NCI-H1417 treated with DMSO at 0.1 percent for 48 hours (cell line): ENCODE measurements around the gene KCTD3.

Experiments
- DNase-seq: peaks from one replicate; lab custom pipeline; 2025; lab: John Stamatoyannopoulos, UW

KCTD3 gene

DNA sequence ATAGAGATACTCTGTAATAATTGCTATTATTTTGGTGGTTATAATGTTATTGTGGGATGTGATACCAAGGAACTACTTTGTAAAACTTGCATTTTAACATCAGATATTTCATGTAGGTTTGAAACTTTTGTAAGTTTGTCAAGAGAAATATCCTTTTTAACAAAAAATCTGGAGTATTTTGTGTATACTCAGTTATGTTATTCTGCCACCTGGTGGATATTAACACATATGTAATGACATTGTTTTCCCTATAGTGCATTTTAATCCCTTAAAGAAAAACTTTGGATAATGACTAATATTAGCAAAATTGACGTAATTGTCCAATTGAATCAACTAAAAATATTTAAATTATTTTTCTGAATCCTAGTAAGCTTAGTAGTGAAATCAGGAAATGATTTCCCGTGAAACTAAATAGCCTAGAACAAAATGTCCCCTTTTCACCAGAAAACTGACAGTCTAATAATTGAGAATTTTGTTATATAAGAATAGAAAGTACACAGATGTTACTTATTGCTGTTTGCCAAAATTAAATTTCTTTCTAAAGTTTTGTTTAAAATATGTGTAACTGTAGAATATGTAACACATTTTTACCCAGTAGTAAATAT, 39.6 kb downstream of the KCTD3 start:
- DNase-seq, result no peak

DNA sequence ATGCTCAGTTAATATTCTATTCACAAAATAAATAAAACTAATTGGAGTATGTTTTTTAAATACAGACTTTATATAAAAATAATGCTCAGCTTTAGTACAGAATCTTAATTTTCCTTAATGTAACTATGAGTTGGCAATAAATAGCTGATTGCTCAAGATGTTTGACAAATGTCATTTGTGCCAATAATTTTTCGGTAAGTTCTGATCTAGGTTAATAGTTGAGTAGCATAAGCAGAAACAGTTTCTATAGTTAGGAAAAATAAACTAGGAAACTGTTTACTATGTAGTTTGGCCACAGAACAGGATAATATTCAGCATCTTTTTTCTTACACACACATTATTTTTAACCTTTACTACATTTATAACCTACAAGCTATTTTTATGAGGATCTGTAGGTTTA, 40.3 kb downstream of the KCTD3 start:
- no peak for DNase-seq

DNA sequence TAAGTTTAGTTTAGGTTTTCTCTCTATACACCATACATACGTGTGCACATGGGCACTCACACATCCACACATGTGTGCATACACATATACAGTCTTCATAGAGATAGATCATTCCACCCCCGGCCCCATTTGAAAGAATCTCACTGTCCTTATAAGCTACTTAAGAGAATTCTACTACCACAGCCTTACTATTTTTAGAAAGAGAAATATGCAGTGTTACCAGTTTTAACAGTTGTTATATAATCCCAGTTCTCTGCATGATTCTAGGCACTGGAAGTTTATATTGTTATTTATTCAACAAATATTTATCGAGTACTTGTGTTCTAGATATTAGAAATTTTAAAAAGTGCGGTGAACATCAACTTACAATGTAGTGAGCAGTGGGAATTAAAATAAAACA, 41.5 kb downstream of the KCTD3 start:
- DNase-seq, result no peak

DNA sequence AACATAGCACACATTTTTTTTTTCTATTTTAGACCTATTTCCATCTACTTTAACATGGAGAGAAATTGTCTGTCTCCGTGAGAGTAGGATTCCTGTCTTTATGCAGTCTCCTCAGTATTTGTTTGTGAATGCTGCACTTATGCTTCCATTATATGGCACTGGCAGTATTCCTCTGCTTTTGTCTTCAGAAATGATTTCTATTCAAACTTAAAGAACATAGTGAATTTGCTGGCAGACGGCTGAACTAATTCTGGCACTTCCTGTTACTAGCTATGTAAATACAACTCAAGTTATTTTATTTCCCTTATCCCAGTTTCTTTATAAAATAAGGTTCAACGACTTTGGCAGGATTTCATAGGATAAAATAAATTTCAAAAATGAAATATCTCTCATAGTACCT, 45.3 kb downstream of the KCTD3 start:
- no peak for DNase-seq

DNA sequence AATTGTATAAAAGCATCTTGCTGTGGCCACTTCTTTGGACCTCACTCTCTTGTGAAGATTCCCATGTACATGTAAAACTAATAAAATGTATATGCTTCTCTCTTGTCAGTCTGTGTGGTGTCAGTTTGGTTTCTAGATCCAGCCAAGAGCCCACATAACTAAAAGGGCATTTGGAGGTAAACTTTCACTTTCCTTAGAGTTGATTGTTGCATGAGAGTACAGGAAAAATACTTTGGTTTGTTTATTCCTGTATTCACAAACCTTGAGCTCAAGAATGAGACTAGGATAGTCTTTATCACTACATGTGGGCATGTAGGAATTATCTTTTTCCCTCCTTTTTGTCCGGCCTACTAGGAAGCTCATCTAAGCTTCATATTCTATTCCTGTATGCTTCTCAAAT, 50.9 kb downstream of the KCTD3 start:
- no peak for DNase-seq

DNA sequence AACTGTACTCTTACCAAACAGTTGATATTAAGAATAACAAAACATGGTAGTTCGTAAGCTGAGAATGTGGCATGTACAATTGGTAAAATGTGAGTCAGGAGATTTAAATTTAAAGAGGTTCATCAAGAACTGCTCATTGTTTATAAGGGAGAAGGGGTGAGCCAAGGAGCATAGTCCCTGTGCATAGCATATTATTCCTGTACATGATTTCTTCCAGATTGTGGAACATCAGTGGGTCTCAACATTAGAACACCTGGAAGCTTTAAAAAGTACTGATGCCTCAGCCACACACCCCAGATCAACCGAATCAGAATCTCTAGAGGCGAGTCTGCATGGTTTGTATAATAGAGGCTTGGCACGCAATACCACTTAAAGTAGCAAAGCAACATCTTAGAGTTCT, 56.1 kb downstream of the KCTD3 start:
- DNase-seq, result no peak

DNA sequence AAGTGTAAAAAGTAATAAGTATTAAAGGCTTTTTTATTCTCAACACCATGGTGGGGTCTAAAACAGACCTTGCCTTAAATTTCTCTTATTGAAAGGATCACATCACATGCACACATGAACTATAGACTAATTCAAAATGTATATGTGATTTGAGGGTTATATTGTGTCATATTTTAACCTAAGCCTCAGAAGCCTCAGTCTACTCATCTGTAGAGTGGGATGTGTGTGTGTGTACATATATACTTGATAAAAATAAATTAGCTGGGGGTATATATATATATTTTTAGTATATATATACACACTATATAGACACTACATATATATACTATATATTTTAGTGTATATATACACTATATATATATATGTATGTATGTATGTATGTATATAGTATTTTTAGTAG, 58.8 kb downstream of the KCTD3 start:
- DNase-seq, result no peak

DNA sequence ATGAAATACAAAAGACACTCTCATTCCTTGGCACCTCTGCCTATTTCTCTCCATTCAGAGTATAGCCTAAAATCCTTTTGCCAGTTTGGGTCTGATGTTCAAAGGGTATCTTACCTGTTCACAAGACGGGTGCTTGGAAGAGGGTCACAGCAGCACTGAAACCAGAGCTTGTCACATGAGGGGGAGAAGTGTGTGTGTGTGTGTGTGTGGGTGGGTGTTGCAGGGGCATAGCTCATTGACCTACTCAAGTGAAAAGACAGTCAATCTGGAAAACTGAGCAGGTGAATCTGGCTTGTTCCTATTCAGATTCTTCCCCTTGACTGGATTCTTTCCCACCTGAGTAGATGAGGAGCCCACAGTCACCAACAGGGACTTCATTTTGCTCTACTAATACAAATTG, 63.9 kb downstream of the KCTD3 start:
- DNase-seq, result no peak

DNA sequence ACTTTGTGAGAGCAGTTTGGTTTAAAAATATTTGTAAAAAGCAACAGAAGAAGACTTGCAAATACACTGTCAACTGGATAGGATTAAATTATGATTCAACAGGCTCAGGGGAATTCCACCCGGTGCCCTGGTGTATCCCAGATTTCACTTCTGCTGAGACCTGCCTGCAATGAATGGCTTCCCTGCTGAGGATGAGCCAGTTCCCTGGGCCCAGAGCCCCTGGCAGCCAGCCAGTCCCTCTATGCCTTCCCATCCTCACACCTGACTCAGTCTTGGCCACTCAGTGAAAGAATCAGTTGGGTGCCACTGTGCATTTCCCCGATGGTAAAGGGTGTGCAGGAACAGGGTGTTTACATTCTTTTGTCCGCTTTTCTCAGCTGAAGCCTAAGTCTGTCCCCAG, 64.4 kb downstream of the KCTD3 start:
- DNase-seq, result peak; percentile 47

DNA sequence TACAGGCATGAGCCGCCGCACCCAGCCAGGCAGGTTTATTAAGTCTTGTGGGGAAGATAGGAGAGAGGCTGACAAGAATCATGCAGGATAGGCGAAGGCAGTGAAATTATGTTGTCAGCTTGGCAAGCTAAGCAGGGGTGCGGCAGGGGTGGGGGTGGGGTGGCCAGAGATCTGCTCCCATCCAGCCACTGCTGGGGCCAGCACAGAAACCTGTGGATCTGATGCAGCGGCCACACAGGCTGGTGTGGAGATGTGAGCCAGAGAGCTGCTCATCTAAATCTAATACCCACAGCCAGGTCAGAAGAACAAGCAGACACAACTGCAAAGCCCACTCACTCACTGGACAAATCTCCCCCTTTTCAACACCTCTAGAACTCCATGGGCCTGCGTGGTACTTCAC, 68.7 kb downstream of the KCTD3 start:
- DNase-seq, result no peak

DNA sequence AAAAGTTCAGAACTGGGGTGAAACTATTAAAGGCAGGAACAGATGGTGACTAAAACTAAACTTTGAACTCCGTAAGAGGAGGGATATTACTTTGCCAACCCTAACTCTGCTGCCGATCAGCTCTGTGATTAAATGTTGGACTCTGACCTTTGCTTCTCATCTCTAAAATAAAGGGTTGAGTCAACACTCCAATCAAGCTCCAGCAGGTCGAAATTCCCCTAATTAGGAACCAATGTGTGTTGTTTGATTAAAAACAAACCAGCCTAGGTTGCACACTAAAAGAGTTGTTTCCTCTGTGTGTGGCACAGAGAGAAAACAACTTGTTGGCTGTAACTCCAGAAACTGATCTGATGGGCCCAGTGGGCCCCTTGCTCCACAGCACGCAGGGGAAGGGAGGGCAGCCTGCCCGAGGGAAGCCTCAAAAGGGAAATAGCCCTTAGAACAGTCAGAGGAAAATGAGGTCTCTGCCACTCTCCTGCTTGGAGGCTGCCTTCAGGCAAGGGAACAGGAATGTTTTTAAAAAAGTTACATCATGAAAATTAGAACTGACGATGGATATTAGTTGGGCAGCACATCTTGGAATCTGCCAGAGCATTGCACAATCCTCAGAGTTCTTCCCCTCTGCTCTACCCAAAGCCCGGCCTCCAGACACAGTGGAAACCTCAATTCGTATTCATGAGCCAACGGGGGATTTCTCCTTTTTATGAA, 69.3 kb downstream of the KCTD3 start:
- no peak for DNase-seq

DNA sequence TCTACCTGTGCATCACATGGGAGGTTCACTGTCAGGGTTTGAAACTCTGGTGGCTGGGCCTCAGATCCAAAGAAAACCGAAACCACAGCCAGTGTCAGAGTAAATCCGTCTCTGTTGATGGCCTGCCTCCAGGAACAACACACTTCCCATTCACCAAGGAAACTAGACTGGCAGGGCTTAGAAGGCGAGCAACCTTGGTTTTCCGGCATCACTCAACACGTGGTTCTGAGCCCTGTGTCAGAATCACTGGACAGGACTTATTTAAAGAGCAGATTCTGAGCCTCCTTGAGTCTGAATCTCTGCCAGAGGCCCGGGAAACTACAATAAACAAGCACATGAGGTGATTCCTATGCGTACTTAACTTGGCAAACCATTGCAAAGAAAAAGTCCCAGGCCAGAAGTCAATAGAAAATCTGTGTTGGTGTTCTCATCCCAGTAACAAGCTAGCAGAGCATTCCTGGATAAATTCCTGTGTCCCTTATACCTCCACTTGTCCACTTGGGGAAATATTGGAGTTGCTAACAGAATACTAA, 70.0 kb downstream of the KCTD3 start:
- DNase-seq, result no peak

DNA sequence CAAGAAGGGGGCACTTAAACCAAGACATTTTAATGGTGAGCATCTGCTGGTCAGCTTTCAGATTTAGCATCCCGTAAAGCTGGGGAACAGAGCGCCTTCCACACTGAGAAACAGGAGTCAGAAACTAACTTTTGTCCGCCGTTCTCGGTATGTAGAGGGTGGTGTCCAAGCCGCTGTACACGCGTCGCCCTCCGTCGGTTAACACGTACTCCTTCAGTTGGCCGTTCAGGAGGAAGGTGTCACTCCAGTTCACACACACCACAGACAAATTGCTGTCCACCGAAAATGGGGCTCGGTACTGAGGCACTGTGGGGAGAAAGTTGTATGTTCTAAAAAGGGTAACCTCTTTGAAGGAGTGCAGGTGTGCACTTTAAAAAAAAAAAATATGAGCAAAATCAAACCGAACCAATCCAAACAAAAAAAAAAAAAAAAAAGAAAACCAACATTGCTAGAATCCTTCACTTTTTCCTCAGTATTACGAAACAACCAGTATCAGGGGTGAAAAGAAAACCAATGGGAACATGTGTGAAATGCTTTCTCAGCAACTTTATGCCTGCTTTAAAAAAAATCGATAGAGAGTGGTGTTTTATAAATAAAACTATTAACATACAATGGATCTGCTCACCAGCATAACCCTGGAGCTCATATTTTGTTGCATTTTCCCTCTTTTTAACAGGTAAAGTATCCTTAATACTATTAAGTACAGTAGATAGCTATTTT, 73.5 kb downstream of the KCTD3 start:
- DNase-seq, result no peak

DNA sequence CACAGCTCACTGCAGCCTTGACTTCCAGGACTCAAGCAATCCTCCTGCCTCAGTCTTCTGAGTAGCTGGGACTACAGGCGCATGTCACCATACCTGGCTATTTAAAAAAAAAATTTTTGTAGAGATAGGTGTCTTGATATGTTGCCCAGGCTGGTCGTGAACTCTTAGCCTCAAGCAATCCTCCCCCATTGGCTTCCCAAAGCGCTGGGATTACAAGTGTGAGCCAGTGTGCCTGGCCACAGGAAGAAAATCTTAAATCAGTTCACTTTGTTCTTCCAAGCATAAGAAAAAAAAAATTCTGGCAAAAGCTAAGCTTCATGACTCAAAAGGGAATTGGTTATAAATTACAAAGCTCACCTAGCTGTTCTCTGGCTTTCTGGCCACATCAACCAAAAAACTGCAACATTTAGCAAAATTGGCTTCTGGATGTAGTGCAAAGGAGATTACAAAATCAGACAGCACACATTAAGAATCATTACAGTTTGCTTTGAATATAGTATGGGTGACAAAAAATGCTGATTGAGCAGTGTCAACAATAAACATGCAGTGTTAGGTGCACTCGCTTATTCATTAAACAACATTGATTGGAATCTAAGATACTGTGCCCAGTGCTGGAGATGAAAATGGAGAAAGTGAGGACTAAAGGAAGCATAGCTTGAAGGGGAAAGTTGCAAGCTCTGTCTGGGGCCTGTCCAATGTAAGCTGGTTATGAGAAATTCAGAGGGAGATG, 76.7 kb downstream of the KCTD3 start:
- DNase-seq, result no peak

DNA sequence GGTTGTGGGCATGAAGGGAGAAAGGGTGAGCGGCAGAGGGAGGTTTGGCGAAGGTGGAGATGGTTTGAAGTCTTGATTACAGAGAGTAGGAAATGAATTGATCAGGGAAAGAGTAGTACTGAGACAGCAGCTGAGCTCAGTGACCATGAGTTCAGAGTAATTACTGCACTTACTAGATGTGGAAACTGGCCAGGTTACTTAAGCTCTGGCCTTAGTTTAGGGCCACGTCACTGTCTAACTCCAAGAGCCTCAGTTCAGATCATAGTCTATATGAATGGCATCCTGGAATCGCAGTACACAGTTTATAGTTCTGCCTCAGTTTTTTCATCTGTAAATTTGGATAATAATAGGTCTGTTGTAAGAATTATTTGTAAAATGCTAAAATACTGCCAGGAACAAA, 78.1 kb downstream of the KCTD3 start:
- DNase-seq, result no peak

DNA sequence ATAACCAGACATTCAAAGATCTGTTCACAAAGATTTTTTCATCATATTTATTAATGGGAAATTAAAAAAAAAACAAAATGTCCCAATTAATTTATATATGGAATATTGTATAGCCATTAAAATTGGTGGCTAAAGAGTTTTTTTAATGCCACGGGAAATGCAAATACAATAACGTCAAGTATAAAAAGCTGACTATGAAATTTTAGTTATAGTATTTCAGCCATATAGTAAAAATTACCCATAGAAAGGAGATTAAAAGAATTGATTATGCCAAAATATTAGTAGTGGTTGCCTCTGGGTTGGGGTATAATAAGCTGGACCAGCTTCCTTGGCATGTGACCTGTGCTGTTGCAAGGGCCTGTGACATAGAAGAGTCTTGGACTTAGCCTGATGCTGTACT, 78.8 kb downstream of the KCTD3 start:
- no peak for DNase-seq

DNA sequence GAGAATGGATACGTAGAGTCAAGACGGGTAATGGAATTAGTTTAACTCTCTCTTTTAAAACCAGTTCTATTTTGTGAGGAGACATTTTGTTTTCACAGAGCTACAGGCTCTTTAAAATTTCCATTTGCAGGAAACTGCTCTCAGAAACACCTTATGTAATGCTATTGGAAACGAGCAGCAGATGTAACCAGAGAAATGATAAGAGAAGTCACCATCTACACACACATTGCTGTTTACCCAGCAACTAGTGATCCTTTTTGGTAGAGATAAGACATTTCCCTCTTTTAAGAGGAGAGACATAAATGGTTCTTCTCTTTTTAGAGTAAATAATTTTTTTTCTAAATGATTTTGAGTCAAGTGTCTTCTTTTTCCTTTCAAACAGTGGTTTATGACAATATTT, 80.6 kb downstream of the KCTD3 start:
- no peak for DNase-seq

DNA sequence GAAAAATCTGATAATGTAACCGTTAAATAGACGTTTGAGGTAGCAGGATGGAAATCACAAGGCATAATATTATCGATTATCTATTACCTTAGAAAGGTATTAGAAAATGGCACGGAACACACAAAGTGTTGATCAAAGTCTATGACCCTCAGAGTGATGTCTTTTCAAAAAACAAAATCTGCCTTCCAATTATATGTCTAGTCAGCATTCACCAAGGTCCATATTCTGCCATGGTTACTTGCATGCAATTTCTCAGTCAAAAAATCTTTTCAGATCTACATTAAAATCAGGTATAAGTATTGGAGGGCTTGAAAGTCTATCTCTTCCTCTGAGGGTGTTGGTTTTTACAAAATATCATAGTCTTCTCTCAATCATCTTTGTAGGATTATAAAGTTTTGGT, 81.9 kb downstream of the KCTD3 start:
- no peak for DNase-seq

DNA sequence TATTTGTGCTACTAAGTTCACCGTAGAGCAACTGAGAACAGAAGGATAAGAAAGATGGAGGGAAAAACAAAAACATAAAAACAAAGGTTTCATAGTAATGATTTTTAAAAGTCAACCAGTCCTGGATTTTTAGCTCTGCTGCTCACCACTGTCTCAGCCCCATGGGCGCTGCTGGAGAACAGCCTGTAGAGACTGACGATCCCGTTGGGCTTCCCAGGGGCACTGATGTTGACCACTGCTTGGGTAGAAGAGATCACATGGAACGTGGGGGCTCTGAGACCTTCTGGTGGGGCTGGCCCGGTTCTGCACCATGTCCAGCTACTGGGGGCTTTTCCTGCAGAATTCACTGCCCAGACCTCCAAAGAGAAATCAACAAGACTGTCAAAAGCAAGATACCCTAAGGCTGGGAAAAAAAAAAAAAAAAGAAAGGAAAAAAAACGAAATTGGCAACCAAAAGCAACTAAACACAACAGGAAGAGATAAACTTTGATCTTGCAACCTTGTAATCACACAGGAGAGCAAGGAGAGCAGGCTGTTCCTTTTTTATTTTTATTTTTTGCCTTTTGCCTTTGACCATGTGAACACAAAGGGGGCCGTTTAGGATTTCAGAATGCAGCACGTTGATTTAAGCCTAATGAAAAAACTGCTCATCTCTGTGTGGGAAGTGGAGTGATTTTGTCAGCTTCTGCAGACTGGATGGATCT, 83.5 kb downstream of the KCTD3 start:
- DNase-seq, result no peak

DNA sequence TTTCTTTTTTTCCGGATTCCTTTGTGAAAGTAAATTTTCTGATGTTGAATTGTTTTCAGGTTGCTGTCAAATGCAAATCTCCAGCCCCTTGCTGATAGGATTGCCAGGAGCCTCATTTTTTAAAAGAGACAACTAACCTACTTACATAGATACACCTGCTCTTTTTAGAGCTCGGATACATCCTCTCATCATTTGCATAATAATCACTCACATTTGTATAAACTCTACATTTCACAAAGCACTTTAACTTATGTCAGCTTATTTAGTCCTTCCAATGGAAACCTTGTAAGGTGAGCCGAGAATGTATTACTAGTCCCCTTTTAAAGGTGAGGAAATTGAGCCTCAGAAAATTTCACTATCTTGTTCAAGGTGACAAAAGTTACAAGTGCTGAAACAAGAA, 84.8 kb downstream of the KCTD3 start:
- no peak for DNase-seq

DNA sequence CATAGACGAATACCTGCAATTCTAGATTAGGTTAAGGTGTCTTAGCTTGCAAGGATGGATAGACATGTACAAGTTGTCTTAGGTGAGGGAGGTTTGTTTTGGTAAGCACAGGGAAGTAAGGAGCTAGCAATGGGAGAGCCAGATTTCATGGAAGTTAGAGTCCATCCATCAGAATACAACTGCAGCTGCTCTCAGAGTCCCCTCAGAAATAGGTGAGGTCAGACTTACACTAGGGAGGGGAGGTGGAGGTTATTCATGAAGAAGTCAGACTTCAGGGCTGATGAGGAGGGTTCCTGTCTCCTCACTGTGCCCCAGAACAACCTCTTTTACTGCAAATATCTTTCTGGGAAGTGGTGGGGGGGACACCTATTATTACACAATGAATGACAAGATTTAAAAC, 85.3 kb downstream of the KCTD3 start:
- no peak for DNase-seq

DNA sequence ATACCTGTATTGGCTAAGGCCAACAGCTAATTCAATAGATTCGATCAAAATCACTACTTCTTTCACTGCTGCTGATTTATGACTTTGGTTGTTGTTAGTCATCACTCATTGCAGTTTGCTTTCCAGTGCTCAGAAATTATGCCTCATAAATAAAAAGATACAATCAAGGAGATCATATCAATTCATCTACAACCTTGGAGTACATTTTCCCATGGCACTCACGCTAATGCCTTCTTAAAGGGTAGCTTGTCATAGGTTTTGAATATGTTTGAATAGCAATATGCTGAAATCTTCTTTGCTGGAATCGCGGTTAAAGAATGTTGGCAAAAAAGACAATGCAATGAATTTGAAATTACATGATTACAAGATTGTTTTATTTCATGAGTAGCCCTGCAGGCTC, 89.9 kb downstream of the KCTD3 start:
- no peak for DNase-seq
